RWPE2 (cell line): ENCODE results near the gene EEF1AKMT3.

Source experiments
- ATAC-seq: fragments of 200-7000 bp; cut with Tn5 transposase; 3 replicates; pipeline ENCODE4 v1.9.1; 2021; ENCODE audit warnings: low read depth
- DNase-seq: peaks from one replicate; pipeline ENCODE4 v3.0.0-alpha.2; 2020; ENCODE audit warnings: low spot score
- H3K27ac ChIP-seq: fragments of 450-650 bp; 2 replicates; pipeline ENCODE4 v1.5.1; 2017; ENCODE audit warnings: mild to moderate bottlenecking; ENCODE audit not compliant: poor library complexity, severe bottlenecking
- H3K27me3 ChIP-seq: fragments of 250-450 bp; sonication (Bioruptor Pico); 2 replicates; pipeline ENCODE4 v1.5.1; 2021; ENCODE audit warnings: mild to moderate bottlenecking, moderate library complexity; ENCODE audit not compliant: insufficient read depth, poor library complexity, severe bottlenecking
- H3K36me3 ChIP-seq: fragments of 250-450 bp; sonication (Bioruptor Pico); 2 replicates; pipeline ENCODE4 v1.5.1; 2020; ENCODE audit warnings: low read depth, mild to moderate bottlenecking, moderate library complexity
- H3K4me1 ChIP-seq: fragments of 250-450 bp; sonication (Bioruptor Pico); 2 replicates; pipeline ENCODE4 v1.5.1; 2021; ENCODE audit warnings: mild to moderate bottlenecking, moderate library complexity; ENCODE audit not compliant: insufficient read depth, poor library complexity, severe bottlenecking
- H3K4me3 ChIP-seq: fragments of 250-450 bp; sonication (Bioruptor Pico); 2 replicates; pipeline ENCODE4 v1.5.1; 2021; ENCODE audit warnings: mild to moderate bottlenecking, moderate library complexity; ENCODE audit not compliant: severe bottlenecking
- H3K9me3 ChIP-seq: fragments of 250-450 bp; sonication (Bioruptor Pico); 2 replicates; pipeline ENCODE4 v1.5.1; 2021; ENCODE audit warnings: mild to moderate bottlenecking, moderate library complexity; ENCODE audit not compliant: severe bottlenecking
- TF ChIP-seq, protein P1 (sequence below): fragments of 450-650 bp; IDR thresholded peaks from one replicate; pipeline ENCODE4 v1.5.1; 2017; ENCODE audit warnings: mild to moderate bottlenecking, moderate library complexity; ENCODE audit not compliant: poor library complexity, severe bottlenecking

The EEF1AKMT3 gene

DNA sequence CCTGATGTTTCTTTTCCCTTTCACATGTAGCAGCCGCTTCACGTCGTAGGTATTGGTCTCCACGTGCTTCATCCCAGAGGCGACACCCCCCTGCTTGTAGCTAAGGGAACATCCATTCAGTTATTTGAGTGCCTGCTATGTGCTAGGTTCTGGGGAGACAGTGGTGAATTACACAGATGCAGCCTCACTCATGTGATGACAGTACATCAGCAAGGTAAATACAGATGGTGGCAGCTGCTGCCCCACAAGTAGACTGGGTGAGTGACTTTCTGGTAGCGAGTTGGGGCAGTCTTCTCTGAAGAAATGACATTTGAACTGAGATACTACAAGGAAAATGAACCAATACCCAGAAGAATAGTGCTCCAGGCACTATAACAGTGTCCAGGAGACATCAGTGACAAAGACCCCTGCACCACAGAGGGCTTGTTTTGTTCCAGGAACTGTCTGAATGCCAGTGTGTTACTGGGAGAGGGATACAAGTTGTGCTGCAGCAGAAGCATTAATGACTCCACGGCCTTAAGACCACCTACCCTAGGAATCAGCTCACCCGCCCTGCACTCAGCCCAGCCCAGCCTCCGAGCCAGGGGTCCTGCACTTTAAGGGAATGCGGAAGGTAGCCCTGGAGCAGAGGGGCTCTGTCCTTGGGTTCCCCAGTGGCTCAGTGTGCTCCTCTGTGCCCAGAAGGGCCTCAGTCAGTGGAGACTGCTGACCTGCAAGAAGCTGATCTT lies 38.8 kb downstream of the EEF1AKMT3 start:
- TF ChIP-seq, protein P1, sequence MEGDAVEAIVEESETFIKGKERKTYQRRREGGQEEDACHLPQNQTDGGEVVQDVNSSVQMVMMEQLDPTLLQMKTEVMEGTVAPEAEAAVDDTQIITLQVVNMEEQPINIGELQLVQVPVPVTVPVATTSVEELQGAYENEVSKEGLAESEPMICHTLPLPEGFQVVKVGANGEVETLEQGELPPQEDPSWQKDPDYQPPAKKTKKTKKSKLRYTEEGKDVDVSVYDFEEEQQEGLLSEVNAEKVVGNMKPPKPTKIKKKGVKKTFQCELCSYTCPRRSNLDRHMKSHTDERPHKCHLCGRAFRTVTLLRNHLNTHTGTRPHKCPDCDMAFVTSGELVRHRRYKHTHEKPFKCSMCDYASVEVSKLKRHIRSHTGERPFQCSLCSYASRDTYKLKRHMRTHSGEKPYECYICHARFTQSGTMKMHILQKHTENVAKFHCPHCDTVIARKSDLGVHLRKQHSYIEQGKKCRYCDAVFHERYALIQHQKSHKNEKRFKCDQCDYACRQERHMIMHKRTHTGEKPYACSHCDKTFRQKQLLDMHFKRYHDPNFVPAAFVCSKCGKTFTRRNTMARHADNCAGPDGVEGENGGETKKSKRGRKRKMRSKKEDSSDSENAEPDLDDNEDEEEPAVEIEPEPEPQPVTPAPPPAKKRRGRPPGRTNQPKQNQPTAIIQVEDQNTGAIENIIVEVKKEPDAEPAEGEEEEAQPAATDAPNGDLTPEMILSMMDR, result no peak
- ATAC-seq (no peak), DNase-seq (peak; percentile 38)
- Histone ChIP-seq H3K9me3 (no peaks in the 10 kb centered on the region), H3K4me1 (peaks cover 6% of the 10 kb centered on the region), H3K36me3 (no peaks in the 10 kb centered on the region), H3K27me3 (no peaks in the 10 kb centered on the region), H3K4me3 (no peak overlapping the region), H3K27ac (no peak overlapping the region)

DNA sequence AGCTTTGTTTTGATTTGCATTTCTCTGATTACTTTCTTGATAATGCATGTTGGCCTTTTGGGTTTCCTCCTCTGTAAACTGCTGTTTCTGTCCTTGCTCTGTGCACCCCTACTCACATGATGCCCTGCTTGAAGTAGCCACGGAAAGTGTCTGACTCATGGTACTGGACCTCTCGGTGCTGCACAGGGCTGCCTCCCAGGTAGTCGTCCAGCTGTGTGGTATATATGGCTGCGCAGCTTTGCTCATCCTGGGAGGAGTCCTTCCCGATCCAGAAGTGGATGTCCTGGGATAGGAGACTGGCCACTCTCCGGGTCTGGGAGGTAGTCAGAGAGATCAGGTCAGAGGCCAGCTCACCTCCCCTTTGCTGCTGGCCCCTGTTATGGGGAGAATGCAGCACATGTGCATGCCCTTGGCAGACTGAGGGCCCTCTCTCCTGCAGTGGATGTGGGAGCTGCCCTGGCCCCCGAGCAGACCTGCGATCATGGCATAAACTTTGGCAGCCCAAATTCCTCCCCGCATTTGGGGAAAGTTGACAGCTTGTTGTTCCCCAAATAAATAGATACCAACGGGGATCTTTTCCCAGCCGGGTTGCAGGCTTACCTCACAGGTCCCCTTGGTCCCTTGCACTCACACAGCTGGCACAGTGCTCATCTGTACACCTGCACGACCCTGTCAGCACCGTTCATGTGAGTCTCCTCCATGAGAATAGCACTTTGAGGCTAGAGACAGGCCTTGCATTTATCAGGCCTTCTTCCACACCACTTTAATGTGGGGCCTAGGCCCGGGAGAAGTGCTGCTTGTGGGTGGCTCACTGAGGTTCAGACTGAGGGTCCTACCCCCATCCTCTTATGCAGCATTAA lies 40.9 kb downstream of the EEF1AKMT3 start:
- Histone ChIP-seq H3K4me3 (no peak overlapping the region), H3K27me3 (no peaks in the 10 kb centered on the region), H3K36me3 (no peaks in the 10 kb centered on the region), H3K4me1 (peaks cover 6% of the 10 kb centered on the region), H3K27ac (no peak overlapping the region), H3K9me3 (no peaks in the 10 kb centered on the region)
- no peak for DNase-seq
- TF ChIP-seq, protein P1, result no peak
- ATAC-seq, result no peak

DNA sequence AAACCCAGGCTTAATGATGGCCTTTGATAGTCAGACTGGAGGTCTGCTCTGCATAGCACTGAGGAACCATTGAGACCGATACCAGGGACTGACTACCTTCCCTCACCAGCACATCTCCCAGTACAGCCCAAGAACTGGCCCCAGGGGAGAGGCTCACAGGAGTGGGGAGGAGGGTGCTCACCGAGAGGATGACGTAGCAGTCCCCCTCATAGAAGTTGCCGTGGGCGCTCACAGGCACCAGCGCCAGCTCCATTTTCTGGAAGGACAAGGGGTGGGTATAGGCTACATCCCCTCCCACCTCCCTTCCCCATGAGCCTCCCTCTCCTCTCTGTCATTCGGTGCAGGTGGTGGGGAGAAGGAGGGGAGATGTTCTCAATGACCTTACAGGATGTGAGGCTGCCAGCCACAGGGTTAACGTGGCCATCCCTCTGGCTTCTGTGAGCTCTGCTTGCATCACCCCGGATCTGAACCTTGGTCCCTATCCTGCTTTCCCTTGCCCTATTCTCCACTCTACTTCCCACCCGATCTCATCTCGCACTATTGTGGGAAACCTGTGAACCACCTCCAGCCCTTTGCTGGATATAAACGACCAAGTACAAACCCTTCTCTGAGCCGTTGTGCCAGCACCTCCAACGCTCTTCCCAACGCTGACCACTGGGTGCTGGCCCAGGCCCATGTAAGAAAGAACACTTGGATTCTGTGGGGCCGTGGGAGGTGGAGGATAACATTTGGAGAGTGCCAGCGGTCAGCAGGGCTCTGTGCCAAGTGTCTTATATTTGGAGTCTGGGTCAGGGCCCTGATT lies 41.8 kb downstream of the EEF1AKMT3 start:
- Histone ChIP-seq H3K27me3 (no peaks in the 10 kb centered on the region), H3K27ac (no peak overlapping the region), H3K36me3 (no peaks in the 10 kb centered on the region), H3K9me3 (no peaks in the 10 kb centered on the region), H3K4me1 (peaks cover 6% of the 10 kb centered on the region), H3K4me3 (no peak overlapping the region)
- ATAC-seq (no peak), DNase-seq (no peak)
- TF ChIP-seq, protein P1, result no peak

DNA sequence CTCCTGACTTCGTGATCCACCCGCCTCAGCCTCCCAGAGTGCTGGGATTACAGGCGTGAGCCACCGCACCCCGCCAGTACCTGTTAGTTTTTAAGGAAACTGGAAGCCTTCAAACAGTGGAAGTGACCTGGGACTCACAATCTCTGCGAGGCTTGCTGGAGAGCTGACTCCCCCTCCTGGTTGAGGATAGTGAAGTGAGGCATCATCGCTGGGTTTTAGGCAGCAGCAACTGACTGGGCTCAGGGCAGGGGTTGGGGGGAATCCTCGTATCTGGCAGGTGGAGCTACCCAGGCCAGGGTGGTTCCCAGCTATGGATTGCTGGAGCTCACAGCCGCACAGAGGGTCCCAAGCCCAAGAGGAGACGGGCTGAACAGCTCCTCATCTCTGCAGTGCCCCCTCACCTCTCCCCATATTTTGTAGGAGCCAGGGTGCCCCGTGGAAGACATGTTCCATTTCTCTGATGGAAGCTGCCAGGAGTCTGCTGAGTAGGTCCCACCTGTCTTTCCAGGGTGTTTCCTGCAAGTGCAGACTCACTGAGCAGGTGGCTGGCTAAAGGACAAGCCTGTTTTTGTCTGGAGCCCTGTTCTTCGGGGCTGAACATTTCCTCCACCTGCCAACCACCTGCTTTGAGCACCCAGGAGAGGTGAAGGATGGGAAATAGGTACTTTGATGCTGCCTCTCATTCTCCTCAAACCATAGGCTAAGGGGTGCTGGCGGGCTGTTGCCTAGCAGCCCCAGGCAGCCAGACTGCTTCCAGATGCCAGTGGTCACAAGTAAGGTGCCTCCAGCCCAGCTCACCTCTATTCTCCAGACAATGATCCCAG lies 43.0 kb downstream of the EEF1AKMT3 start:
- no peak for DNase-seq

More for the DNA sequence above, 43.0 kb downstream of the EEF1AKMT3 start:
- Histone ChIP-seq H3K27ac (no peak overlapping the region), H3K9me3 (no peaks in the 10 kb centered on the region), H3K4me1 (peaks cover 4% of the 10 kb centered on the region), H3K27me3 (no peaks in the 10 kb centered on the region), H3K4me3 (no peak overlapping the region), H3K36me3 (no peaks in the 10 kb centered on the region)
- no peak for ATAC-seq
- TF ChIP-seq, protein P1, result peak; percentile 24
